ENCODE results near the gene DPP4. TPM values are rescaled to one million over a fixed set of nuclear protein-coding genes. Genes with fewer than 3 reads are reported as not detected.
A peak's percentile ranks its signal among the peaks of the same experiment; 100 is the strongest.

The DPP4 gene
- total and polyA plus RNA-seq, 2 of the 13 experiments (the other 11 are each of a cell fraction or from before 2014, with no cell fraction given): 39.4 to 109 TPM

GRCh38 chr2:162085090-162085891 lies 11.3 kb upstream of the DPP4 start (continued):
- 0 out of 2 replicates have a peak, but pooled peaks have one; percentile 28 for TF ChIP-seq GFI1 (CRISPR knock-in tag; IDR thresholded peaks at IDR 0.05; ENCODE audit: borderline replicate concordance)
- TF ChIP-seq ZNF576 (CRISPR knock-in tag; IDR thresholded peaks at IDR 0.05): no peak
- TF ChIP-seq ZSCAN30 (CRISPR knock-in tag; IDR thresholded peaks at IDR 0.05): peak; percentile 64; the same call in 1 of the 2 replicates
- no peak for TF ChIP-seq TRIM24 (CRISPR knock-in tag; IDR thresholded peaks at IDR 0.05)
- TF ChIP-seq ATM (IDR thresholded peaks at IDR 0.05; ENCODE audit: borderline replicate concordance): no peak
- no peak for TF ChIP-seq TP53 (CRISPR knock-in tag; conservative IDR thresholded peaks at IDR 0.05)
- no peak for TF ChIP-seq RORA (CRISPR knock-in tag; IDR thresholded peaks at IDR 0.05)
- TF ChIP-seq SKIL (CRISPR knock-in tag; IDR thresholded peaks at IDR 0.05; ENCODE audit: borderline replicate concordance): no peak
- no peak for TF ChIP-seq CCAR2 (optimal IDR thresholded peaks at IDR 0.05; ENCODE audit: low read depth, low read length)
- TF ChIP-seq ZFP36L2 (CRISPR knock-in tag; IDR thresholded peaks at IDR 0.05): no peak
- no peak for TF ChIP-seq E2F5 (CRISPR knock-in tag; conservative IDR thresholded peaks at IDR 0.05)
- no peak for TF ChIP-seq ATF5 (CRISPR knock-in tag; IDR thresholded peaks at IDR 0.05; ENCODE audit: low read depth)
- TF ChIP-seq CHD4 (IDR thresholded peaks at IDR 0.05; ENCODE audit: borderline replicate concordance, low read length): 0 out of 2 replicates have a peak, but pooled peaks have one; percentile 69
- TF ChIP-seq IRF1 (CRISPR knock-in tag; IDR thresholded peaks at IDR 0.05; ENCODE audit: low read depth): no peak
- no peak for TF ChIP-seq ZNF891 (CRISPR knock-in tag; IDR thresholded peaks at IDR 0.05)
- TF ChIP-seq FOXM1 (CRISPR knock-in tag; IDR thresholded peaks at IDR 0.05): no peak
- TF ChIP-seq BCL6 (CRISPR knock-in tag; IDR thresholded peaks at IDR 0.05): peak; percentile 70
- TF ChIP-seq DDIT3 (CRISPR knock-in tag; IDR thresholded peaks at IDR 0.05): no peak
